WTC11 (cell line): ENCODE data around the gene RAB12. TPM values are rescaled to one million over a fixed set of nuclear protein-coding genes. Genes with fewer than 3 reads are reported as not detected.

Experiments
- ATAC-seq: fragments of 200-7000 bp; cut with Tn5 transposase; 2 replicates; pipeline ENCODE4 v1.10.0; 2021; ENCODE audit warnings: mild to moderate bottlenecking, moderate library complexity
- CTCF ChIA-PET: fragments of 300-600 bp; sonication (Branson Sonifier 250); formaldehyde crosslinking; loops from one replicate; lab custom pipeline; 2021; ENCODE audit warnings: antibody characterized with exemption; lab: Charles Lee
- POLR2A ChIA-PET: fragments of 350-600 bp; sonication (Branson Sonifier 250); formaldehyde crosslinking; loops from one replicate; lab custom pipeline; 2021; ENCODE audit warnings: antibody characterized with exemption; lab: Charles Lee
- DNase-seq: peaks from one replicate; pipeline ENCODE4 v3.0.0; 2021; ENCODE audit warnings: low spot score
- H3K27ac Mint-ChIP-seq: 2 replicates; pipeline ENCODE4 v1.8.0; 2021; ENCODE audit warnings: mixed read lengths
- H3K27me3 Mint-ChIP-seq: 2 replicates; pipeline ENCODE4 v1.8.0; 2021; ENCODE audit warnings: low read depth, mild to moderate bottlenecking, moderate library complexity, mixed read lengths
- H3K36me3 Mint-ChIP-seq: 2 replicates; pipeline ENCODE4 v1.8.0; 2021; ENCODE audit warnings: mixed read lengths
- H3K4me1 Mint-ChIP-seq: 2 replicates; pipeline ENCODE4 v1.8.0; 2022; ENCODE audit warnings: mixed read lengths
- H3K4me3 Mint-ChIP-seq: 2 replicates; pipeline ENCODE4 v1.8.0; 2021; ENCODE audit warnings: mild to moderate bottlenecking, moderate library complexity, mixed read lengths
- H3K9me3 Mint-ChIP-seq: 2 replicates; pipeline ENCODE4 v1.8.0; 2021; ENCODE audit warnings: mixed read lengths
- AFF4 ChIP-seq: sonication (generic); formaldehyde crosslinking; IDR thresholded peaks from 2 replicates; pipeline ENCODE4 v1.8.1; 2023; ENCODE audit warnings: mild to moderate bottlenecking, missing genetic modification reagents, borderline replicate concordance
- ARID4B ChIP-seq: sonication (generic); formaldehyde crosslinking; IDR thresholded peaks from 2 replicates; pipeline ENCODE4 v1.8.0; 2023; ENCODE audit warnings: missing genetic modification reagents, mild to moderate bottlenecking, borderline replicate concordance
- ATF1 ChIP-seq: sonication (generic); formaldehyde crosslinking; IDR thresholded peaks from 2 replicates; pipeline ENCODE4 v1.8.1; 2023; ENCODE audit warnings: mild to moderate bottlenecking, moderate library complexity, missing genetic modification reagents
- CTCF ChIP-seq: fragments of 200-600 bp; IDR thresholded peaks from 2 replicates; pipeline ENCODE4 v1.8.0; 2022; ENCODE audit warnings: antibody characterized with exemption
- GABPB1 ChIP-seq: sonication (generic); formaldehyde crosslinking; IDR thresholded peaks from 2 replicates; pipeline ENCODE4 v1.8.1; 2023; ENCODE audit warnings: mild to moderate bottlenecking, missing genetic modification reagents
- IRF2 ChIP-seq: sonication (generic); formaldehyde crosslinking; IDR thresholded peaks from 2 replicates; pipeline ENCODE4 v1.8.0; 2022; ENCODE audit warnings: low read depth, missing genetic modification reagents, borderline replicate concordance
- JAZF1 ChIP-seq: fragments of 250-450 bp; sonication (Bioruptor Pico); IDR thresholded peaks from 2 replicates; pipeline ENCODE4 v1.9.0; 2021; ENCODE audit warnings: moderate library complexity, mild to moderate bottlenecking, inconsistent platforms
- NFATC4 ChIP-seq: fragments of 250-450 bp; sonication (Bioruptor Pico); IDR thresholded peaks from 2 replicates; pipeline ENCODE4 v1.9.0; 2021; ENCODE audit warnings: mild to moderate bottlenecking
- PREB ChIP-seq: sonication (generic); formaldehyde crosslinking; IDR thresholded peaks from 2 replicates; pipeline ENCODE4 v1.8.1; 2022; ENCODE audit warnings: mild to moderate bottlenecking, missing genetic modification reagents, moderate library complexity, borderline replicate concordance
- PRRX2 ChIP-seq: fragments of 250-450 bp; sonication (Bioruptor Pico); IDR thresholded peaks from 2 replicates; pipeline ENCODE4 v1.8.0; 2021; ENCODE audit warnings: mild to moderate bottlenecking
- SMAD3 ChIP-seq: sonication (generic); formaldehyde crosslinking; IDR thresholded peaks from 2 replicates; pipeline ENCODE4 v1.8.0; 2022; ENCODE audit warnings: missing genetic modification reagents, mild to moderate bottlenecking, borderline replicate concordance
- SMAD4 ChIP-seq: sonication (generic); formaldehyde crosslinking; IDR thresholded peaks from 2 replicates; pipeline ENCODE4 v1.8.0; 2022; ENCODE audit warnings: mild to moderate bottlenecking, missing genetic modification reagents
- TCF7 ChIP-seq: sonication (generic); formaldehyde crosslinking; IDR thresholded peaks from 2 replicates; pipeline ENCODE4 v1.8.0; 2022; ENCODE audit warnings: mild to moderate bottlenecking, low read depth, missing genetic modification reagents, moderate library complexity
- ZNF138 ChIP-seq: sonication (generic); formaldehyde crosslinking; conservative IDR thresholded peaks from 2 replicates; pipeline ENCODE4 v1.8.1; 2022; ENCODE audit warnings: mild to moderate bottlenecking, moderate library complexity, missing genetic modification reagents
- total RNA-seq: library from RNA; stranded (reverse); gene quantifications from 3 replicates; pipeline ENCODE4 v1.2.3, GENCODE V29; 2021
- TF ChIP-seq, protein P1 (sequence below): sonication (generic); formaldehyde crosslinking; IDR thresholded peaks from 2 replicates; pipeline ENCODE4 v1.8.1; 2022; ENCODE audit warnings: missing genetic modification reagents, borderline replicate concordance
- TF ChIP-seq, protein P2 (sequence below): sonication (generic); formaldehyde crosslinking; IDR thresholded peaks from 2 replicates; pipeline ENCODE4 v1.8.1; 2022; ENCODE audit warnings: low read depth, missing genetic modification reagents, borderline replicate concordance
- TF ChIP-seq, protein P3 (sequence below): sonication (generic); formaldehyde crosslinking; IDR thresholded peaks from 2 replicates; pipeline ENCODE4 v1.8.0; 2022; ENCODE audit warnings: mild to moderate bottlenecking, missing genetic modification reagents
- TF ChIP-seq, protein P4 (sequence below): sonication (generic); formaldehyde crosslinking; IDR thresholded peaks from 2 replicates; pipeline ENCODE4 v1.8.0; 2023; ENCODE audit warnings: missing genetic modification reagents

The RAB12 gene
- total RNA-seq, 1 experiment from 2014 or later: 69.3 TPM

DNA sequence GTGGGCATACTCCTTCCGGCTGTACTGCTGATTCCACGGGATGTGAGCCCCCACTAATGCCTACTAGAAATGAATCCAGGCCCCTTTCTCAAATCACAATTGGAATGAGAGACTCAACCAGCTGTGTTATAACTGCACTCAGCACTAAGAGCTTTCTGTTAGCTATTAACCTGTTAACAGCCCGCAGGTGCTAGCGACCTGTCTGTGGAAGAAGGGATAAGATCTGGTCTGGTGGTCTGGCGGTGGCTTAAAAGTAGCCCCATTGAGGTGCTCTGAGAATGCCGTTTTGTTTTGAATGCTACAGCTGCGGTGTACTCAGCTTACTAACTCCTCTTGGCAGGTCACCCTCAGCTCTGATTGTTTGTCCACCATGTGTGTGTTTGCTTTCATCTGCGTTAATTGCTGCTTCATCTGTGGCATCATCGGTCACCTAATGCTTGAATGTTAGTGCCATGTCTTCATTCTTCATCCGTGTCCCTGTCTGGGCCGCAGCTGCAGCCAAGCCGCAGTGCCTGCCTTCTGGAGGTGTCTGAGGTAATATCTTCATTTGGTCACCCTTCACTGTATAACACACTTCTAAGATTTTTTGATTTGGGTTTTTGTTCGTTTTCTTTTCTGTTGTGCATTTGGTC lies 16.3 kb downstream of the RAB12 start:
- Mint-ChIP-seq H3K36me3 (peaks cover 40% of the 10 kb centered on the region), H3K4me1 (peaks cover 95% of the 10 kb centered on the region), H3K9me3 (no peaks in the 10 kb centered on the region), H3K4me3 (peak overlapping the region; percentile 18; the same call in 1 of the 2 replicates), H3K27ac (peak overlapping the region; percentile 98), H3K27me3 (no peaks in the 10 kb centered on the region)
- ATAC-seq: no peak
- ChIA-PET CTCF (interaction anchor here (4.3 kb wide), 1 partner anchor 16 kb away, joined by 22 read pairs; the partner anchor contains the start of gene RAB12), POLR2A (interaction anchor here (0.5 to 1.4 kb wide), 3 partner anchors 9 to 17 kb away, joined by 3 to 4 read pairs (median 3); partner anchors contain the start of gene RAB12)
- no peak for DNase-seq
- no peak for TF ChIP-seq SMAD4
- no peak for TF ChIP-seq PREB (CRISPR knock-in tag)
- no peak for TF ChIP-seq ATF1 (CRISPR knock-in tag)
- TF ChIP-seq SMAD3 (CRISPR knock-in tag): no peak
- TF ChIP-seq, protein P1, sequence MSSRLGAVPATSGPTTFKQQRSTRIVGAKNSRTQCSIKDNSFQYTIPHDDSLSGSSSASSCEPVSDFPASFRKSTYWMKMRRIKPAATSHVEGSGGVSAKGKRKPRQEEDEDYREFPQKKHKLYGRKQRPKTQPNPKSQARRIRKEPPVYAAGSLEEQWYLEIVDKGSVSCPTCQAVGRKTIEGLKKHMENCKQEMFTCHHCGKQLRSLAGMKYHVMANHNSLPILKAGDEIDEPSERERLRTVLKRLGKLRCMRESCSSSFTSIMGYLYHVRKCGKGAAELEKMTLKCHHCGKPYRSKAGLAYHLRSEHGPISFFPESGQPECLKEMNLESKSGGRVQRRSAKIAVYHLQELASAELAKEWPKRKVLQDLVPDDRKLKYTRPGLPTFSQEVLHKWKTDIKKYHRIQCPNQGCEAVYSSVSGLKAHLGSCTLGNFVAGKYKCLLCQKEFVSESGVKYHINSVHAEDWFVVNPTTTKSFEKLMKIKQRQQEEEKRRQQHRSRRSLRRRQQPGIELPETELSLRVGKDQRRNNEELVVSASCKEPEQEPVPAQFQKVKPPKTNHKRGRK: no peak
- no peak for TF ChIP-seq PRRX2 (CRISPR knock-in tag)
- TF ChIP-seq JAZF1: no peak
- no peak for TF ChIP-seq ARID4B (CRISPR knock-in tag)
- TF ChIP-seq, protein P2, sequence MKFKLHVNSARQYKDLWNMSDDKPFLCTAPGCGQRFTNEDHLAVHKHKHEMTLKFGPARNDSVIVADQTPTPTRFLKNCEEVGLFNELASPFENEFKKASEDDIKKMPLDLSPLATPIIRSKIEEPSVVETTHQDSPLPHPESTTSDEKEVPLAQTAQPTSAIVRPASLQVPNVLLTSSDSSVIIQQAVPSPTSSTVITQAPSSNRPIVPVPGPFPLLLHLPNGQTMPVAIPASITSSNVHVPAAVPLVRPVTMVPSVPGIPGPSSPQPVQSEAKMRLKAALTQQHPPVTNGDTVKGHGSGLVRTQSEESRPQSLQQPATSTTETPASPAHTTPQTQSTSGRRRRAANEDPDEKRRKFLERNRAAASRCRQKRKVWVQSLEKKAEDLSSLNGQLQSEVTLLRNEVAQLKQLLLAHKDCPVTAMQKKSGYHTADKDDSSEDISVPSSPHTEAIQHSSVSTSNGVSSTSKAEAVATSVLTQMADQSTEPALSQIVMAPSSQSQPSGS (CRISPR knock-in tag): no peak
- TF ChIP-seq ZNF138 (CRISPR knock-in tag): no peak
- TF ChIP-seq AFF4 (CRISPR knock-in tag): no peak
- TF ChIP-seq, protein P3, sequence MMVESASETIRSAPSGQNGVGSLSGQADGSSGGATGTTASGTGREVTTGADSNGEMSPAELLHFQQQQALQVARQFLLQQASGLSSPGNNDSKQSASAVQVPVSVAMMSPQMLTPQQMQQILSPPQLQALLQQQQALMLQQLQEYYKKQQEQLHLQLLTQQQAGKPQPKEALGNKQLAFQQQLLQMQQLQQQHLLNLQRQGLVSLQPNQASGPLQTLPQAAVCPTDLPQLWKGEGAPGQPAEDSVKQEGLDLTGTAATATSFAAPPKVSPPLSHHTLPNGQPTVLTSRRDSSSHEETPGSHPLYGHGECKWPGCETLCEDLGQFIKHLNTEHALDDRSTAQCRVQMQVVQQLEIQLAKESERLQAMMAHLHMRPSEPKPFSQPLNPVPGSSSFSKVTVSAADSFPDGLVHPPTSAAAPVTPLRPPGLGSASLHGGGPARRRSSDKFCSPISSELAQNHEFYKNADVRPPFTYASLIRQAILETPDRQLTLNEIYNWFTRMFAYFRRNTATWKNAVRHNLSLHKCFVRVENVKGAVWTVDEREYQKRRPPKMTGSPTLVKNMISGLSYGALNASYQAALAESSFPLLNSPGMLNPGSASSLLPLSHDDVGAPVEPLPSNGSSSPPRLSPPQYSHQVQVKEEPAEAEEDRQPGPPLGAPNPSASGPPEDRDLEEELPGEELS: no peak
- no peak for TF ChIP-seq TCF7 (CRISPR knock-in tag)
- TF ChIP-seq IRF2 (CRISPR knock-in tag): no peak
- TF ChIP-seq NFATC4 (CRISPR knock-in tag): no peak
- TF ChIP-seq CTCF: no peak
- no peak for TF ChIP-seq GABPB1 (CRISPR knock-in tag)
- TF ChIP-seq, protein P4, sequence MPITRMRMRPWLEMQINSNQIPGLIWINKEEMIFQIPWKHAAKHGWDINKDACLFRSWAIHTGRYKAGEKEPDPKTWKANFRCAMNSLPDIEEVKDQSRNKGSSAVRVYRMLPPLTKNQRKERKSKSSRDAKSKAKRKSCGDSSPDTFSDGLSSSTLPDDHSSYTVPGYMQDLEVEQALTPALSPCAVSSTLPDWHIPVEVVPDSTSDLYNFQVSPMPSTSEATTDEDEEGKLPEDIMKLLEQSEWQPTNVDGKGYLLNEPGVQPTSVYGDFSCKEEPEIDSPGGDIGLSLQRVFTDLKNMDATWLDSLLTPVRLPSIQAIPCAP: no peak
